Activated CD4-positive, CD25-positive, alpha-beta regulatory T cell (primary cell): Measurements from ENCODE around the gene ANKRD11.
"Not testable (repeated sequence)": the region's sequence is repeated elsewhere in the genome, so short reads cannot be mapped to it uniquely, and the experiment has no call there.

Experiments used
- DNase-seq, 4 experiments: peaks; one replicate each; lab custom pipeline; 2025; lab: John Stamatoyannopoulos, UW

Gene ANKRD11

GRCh38 chr16:89314357-89314756 lies 176.0 kb downstream of the ANKRD11 start:
- peak in 2 of 4 experiments; percentile 36 to 49 for DNase-seq

DNA sequence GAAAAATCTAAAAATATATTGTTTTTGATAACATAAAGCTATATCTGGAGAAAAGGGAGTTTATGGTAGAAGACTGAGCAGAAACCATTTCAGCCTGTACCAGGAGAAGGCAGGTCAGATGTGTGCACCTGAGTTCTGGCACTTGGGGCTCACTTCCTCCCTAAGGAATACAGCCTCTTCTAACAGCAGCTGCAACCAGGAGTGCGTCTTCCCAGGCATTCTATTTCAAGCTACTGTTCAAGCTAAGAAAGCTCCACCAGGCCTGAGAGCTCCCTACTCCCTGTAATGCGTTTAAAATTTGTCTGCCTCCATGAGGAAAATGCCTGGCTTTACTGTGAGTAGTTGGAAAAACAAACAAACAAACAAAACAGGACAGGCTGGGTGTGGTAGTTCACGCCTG lies 176.8 kb downstream of the ANKRD11 start:
- no peak for DNase-seq

DNA sequence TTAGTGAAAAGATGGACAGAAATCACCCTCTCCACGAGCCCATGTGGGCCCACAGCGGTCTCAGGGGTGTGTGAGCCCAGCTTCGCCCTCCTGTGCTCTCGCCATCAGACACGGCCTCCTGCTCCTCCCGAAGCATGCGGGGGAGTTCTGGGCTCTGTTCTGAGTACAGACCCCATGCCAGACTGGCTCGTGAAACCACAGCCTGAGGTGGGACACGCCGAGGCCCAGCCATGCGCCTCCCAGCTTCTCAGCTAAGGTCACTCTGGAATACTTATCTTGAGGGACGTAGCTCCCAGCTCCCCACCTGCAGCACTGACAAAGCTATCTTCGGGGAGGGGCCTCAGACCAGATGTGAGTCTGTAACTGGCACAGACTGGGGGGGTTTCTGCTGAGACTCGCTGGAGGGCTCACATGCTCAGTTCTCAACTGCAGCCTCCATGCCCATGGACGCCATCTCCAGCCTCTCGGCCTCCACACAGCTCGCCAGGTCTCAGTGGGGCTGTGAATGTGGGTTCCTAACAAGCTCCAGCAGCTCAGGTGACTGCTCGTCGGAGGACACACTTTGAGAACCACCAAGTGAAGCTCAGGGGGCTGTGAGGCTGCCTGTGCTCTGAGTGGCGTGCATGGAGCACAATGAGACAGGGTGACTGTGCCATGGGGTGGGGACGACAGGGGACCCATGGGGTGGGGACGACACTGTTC lies 177.6 kb downstream of the ANKRD11 start:
- no peak for DNase-seq

DNA sequence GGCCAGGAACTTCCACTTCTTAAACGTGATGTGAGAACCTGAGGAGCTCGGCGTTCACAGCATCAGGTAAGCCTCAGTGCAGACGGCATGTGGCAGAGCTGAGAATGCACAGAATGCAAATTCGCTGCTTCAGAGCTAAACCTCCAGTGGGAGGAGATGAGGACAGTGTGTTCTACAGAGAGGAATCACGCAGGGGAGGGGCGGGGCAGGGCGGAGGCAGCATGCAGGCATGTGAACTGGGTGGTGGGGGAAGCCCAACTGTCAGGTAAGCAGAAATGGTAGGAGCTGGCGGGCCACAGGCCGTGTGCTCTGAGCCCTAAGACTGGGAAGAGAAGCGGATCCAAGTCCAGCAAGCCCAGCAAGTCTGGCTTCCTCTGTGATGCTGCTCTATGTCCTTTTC lies 178.2 kb downstream of the ANKRD11 start:
- no peak for DNase-seq

- no peak for DNase-seq
Observed at GRCh38 chr16:89311636-89312035, 178.7 kb downstream of the ANKRD11 start.

DNA sequence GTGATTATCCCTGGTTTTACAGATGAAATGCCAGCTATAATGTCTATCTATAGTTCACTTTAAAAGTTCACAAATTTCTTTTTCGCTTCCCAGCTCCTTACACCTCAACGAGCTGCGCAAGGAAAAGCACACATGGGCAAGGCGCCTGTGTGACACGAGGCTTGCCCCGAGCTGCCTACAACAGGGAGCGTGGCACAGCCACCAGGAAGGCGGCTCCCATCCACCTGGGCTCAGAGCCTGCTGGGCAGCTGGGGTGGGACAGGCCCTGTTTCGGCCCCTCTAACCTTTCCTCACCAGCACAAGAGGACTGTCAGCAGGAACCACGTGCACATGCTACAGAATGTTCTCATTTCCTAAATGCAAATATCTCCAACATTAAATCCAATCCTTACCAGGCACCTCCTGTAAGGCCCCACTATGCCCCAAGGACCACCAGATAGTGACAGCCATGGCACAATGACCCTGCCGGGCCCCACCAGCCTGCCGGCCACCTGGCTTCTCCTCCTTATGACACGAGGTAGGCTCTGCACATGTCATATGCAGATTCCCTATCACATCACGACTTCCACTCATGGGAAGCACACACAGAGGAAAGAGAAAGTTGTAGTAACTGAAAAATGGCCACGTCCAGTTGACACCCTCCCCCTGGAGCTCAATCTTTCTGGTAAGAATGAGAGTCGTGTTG lies 180.8 kb downstream of the ANKRD11 start:
- no peak for DNase-seq

DNA sequence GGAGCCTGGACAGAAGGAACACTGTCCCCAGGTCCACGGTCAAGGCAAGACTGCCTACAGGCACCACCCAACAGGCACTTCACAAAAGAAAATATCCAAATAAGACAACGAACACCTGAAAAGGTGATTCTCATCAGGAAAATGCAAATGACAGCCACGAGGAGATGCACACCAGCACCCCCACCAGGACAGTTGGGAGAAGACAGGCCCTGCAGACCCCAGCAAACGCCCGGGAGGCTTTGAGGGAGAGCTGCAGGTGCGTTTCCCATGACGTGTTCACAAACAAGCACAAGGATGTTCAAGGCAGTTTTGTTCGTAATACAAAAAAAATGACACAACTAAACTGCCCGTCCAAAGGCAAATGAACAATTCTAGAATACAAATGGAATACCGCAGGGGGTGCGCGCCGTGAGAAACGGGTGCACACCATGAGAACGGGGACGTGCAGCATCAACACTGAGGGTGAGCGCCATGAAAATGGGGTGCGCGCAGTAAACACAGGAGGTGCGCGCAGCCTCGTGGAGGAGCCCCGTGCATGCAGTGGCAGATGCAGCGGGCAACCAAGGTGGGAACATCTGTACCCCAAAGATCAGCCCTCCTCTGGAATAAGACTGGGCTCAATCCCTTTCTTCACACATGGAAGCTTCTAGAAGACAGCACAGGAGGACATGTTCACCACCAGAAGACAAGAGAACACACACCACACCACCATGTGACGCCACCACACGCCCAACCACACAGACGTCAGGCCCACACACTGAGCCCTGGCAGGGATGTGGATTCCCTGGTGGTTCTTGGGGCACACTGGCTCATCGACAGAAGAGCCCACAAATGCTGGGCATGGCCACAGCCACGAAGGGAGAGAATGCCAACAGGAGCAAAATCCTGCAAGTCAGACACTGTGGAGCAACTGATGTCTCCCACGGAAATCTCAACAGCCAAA lies 181.7 kb downstream of the ANKRD11 start:
- no peak for DNase-seq

DNA sequence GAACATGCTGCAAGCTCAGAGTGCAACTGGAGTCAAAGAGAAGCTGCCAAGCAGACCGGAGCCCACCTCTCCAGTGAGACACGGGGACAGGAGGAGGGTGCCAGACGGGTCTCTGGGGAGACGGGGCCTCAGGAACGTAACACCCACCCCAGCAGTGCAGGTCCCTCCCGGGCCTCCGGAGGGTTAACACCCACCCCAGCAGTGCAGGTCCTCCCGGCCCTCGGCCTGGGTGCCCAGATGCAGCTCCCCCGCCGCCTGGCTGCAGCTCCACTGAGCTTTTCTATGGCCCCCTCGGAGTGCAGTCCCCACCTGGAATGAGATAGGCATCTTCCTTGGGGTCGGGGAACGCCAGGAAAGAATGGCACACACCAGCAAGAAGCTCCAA lies 182.9 kb downstream of the ANKRD11 start:
- no peak for DNase-seq

GRCh38 chr16:89306457-89307420 lies 183.6 kb downstream of the ANKRD11 start:
- DNase-seq = not testable (repeated sequence)

GRCh38 chr16:89304941-89305705 lies 185.2 kb downstream of the ANKRD11 start:
- DNase-seq = no peak

DNA sequence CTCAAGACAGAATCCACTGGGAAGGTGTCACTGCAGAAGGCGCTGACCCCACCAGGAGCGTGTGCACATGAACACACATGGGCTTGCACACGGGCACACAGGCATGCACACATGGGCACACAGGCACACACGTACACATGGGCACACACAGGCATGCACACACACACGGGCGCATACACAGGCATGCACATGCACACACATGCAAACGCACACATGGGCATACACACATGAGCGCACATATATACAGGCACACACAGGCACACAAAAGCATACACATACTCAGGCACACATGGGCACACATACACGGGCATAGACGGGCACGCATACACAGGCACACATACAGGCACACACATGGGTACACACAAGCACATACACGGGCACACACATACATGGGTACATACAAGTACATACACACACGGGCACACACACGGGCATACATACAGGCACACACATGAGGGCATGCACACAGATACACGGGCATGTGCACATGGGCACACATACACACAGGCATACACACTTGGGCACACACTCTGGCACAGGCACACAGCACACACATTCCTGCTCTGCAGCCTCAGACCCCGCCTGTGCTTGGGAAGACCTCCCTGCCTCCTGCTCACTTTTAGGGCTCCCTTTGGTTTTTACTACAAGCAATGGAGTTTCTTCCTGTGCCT lies 186.0 kb downstream of the ANKRD11 start:
- no peak for DNase-seq

DNA sequence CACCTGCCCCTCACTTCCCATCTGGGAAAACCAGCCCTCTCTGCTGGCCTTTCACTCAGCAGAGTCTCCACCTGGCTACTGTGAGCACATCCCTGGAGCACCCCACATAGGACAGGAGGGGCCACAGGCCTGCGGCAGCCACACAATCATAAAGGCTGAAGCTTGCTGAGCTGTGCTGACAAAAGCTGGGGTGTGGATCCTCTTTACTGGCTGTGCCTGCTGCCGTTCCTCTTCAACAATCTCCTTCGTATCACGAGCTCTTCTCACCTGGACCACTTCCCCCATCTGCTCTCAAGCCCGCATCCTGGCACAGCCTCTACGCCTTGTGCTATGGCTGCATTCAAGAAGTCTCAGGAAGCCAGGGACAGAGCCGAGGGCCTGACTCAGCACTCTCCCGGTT lies 186.7 kb downstream of the ANKRD11 start:
- no peak for DNase-seq

GRCh38 chr16:89300976-89301360 lies 189.4 kb downstream of the ANKRD11 start:
- no peak for DNase-seq

DNA sequence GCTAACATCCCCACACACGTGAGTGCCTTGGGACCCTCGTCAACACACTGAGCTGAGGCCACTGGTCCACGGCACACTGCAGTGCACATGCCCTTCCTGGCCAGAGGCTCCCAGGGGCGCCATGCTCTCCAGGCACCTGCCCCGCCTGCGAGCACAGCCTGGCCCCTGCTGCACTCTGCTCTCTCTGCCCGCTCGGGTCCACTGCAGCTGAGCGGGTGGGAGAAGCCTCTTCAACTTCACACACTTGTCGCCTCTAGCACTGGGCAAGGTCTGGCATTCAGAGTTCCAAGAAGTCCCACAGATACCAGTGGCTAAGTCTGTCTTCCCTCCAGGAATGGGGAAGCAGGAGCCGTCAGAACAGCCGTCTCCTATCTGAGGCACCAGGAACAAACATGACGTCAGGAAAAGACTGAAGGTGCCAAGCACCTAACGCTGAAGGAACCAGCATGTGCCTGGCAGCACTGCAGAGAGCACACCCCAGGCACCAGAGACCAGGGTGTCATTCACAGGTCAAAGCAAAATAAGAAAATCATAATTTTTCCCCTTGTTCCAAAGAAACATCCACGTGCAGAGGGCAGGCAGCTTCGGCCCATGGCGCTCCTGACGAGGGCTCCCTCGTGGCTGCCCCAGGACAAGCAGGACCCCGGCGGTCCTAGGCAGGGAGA lies 189.9 kb downstream of the ANKRD11 start:
- DNase-seq = no peak

- not testable (repeated sequence) for DNase-seq
Observed at GRCh38 chr16:89299357-89300111, 190.8 kb downstream of the ANKRD11 start.

DNA sequence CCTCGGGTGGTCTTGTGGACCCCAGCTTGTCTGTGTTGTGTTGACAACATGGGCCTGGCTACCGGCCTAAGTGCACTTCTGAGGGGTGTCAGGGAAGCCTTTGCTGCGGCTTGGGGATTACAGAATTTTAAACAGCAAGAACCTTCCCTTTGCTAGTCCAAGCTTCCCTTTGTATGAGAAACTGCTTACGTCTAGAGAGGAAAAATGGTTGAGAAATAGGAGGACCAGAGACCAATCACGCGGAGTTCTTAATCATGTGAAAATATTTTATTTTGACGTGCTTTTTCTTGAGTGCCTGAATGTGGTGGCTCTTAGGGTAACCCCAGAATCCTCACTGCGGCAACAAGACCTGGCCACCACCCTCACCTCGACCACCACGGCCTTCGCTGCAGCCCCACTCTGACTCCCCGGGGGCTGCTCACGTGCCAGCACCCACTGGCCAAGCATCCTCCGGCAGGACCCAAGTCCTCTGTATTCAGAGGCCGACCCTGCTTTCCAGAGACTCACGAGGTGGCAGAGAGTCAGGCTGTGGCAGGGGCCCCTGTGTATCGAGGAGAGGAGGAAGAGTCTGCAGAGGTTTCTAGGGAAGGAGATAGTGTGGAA lies 191.6 kb downstream of the ANKRD11 start:
- DNase-seq = no peak

DNA sequence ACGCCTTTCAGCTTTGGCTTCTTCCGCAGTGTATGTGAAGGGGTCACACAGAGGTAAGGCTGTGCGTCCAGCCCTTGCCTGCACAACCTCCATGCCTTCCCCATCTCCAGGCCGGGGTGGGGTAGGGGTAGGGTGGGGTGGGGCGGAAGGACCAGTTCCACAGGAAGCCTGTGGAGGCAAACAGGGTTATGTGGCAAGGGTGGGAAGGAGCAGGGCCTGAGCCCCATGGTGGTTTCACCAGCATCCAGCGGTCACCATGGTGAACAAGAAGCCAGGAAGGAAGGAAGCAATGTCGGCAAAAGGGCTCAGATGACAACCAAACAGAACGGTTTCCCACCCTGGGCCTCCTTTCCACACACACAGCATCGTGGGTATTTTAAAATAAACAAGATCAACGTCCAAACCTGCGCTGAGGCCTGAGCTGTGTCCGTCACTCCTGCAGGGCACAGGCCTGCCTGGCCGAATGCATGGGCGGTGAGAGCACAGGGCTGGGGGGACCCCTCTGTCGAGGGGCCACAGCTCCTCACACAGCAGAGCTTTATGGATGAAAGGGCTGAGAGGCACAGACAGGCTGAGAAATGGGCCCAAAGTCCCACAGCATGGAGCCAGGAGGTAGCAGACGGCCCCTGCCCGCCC lies 192.3 kb downstream of the ANKRD11 start:
- DNase-seq = no peak
